Measurements from ENCODE around the gene CYP3A4.

CYP3A4 gene

GRCh38 chr7:99719996-99720769 lies 63.8 kb downstream of the CYP3A4 start:
- H3K27me3 ChIP-seq (ENCODE audit: insufficient read depth, insufficient read length): no peaks in the 10 kb centered on the region
- H3K4me1 ChIP-seq (ENCODE audit: insufficient read depth, insufficient read length): no peaks in the 10 kb centered on the region
- DNase-seq (ENCODE audit: low read depth, low spot score): no peak
- no peaks in the 10 kb centered on the region for H3K9me3 ChIP-seq (ENCODE audit: insufficient read depth, low read length)
- H3K36me3 ChIP-seq (ENCODE audit: insufficient read depth, insufficient read length, low read length): no peaks in the 10 kb centered on the region
- no peak overlapping the region for H3K9ac ChIP-seq (ENCODE audit: insufficient read length, low read depth)
- H3K4me3 ChIP-seq (ENCODE audit: insufficient read length, low read depth): no peak overlapping the region
- TF ChIP-seq ZNF274 (IDR thresholded peaks at IDR 0.05; ENCODE audit: low read depth, low read length) (no peak), SUZ12 (IDR thresholded peaks at IDR 0.05; ENCODE audit: extremely low read depth, insufficient read depth, insufficient read length) (no peak)

- H3K9ac ChIP-seq (ENCODE audit: insufficient read length, low read depth): no peak overlapping the region
- no peak for DNase-seq (ENCODE audit: low read depth, low spot score)
- no peaks in the 10 kb centered on the region for H3K4me1 ChIP-seq (ENCODE audit: insufficient read depth, insufficient read length)
- H3K9me3 ChIP-seq (ENCODE audit: insufficient read depth, low read length): no peaks in the 10 kb centered on the region
- H3K27me3 ChIP-seq (ENCODE audit: insufficient read depth, insufficient read length): no peaks in the 10 kb centered on the region
- TF ChIP-seq SUZ12 (IDR thresholded peaks at IDR 0.05; ENCODE audit: extremely low read depth, insufficient read depth, insufficient read length): no peak
- no peak for TF ChIP-seq YY1 (IDR thresholded peaks at IDR 0.05; ENCODE audit: insufficient read depth, insufficient read length)
- no peak for TF ChIP-seq ZNF274 (IDR thresholded peaks at IDR 0.05; ENCODE audit: low read depth, low read length)
- no peak overlapping the region for H3K4me3 ChIP-seq (ENCODE audit: insufficient read length, low read depth)
- H3K36me3 ChIP-seq (ENCODE audit: insufficient read depth, insufficient read length, low read length): no peaks in the 10 kb centered on the region
Measured at GRCh38 chr7:99713995-99714570, 69.9 kb downstream of the CYP3A4 start.

- H3K36me3 ChIP-seq (ENCODE audit: insufficient read depth, insufficient read length, low read length): no peaks in the 10 kb centered on the region
- no peaks in the 10 kb centered on the region for H3K4me1 ChIP-seq (ENCODE audit: insufficient read depth, insufficient read length)
- no peak for DNase-seq (ENCODE audit: low read depth, low spot score)
- no peak overlapping the region for H3K4me3 ChIP-seq (ENCODE audit: insufficient read length, low read depth)
- peaks cover 38% of the 10 kb centered on the region for H3K9me3 ChIP-seq (ENCODE audit: insufficient read depth, low read length)
- no peaks in the 10 kb centered on the region for H3K27me3 ChIP-seq (ENCODE audit: insufficient read depth, insufficient read length)
- no peak overlapping the region for H3K9ac ChIP-seq (ENCODE audit: insufficient read length, low read depth)
- no peak for TF ChIP-seq ZNF274 (IDR thresholded peaks at IDR 0.05; ENCODE audit: low read depth, low read length)
- no peak for TF ChIP-seq SUZ12 (IDR thresholded peaks at IDR 0.05; ENCODE audit: extremely low read depth, insufficient read depth, insufficient read length)
- no peak for TF ChIP-seq YY1 (IDR thresholded peaks at IDR 0.05; ENCODE audit: insufficient read depth, insufficient read length)
Measured at GRCh38 chr7:99709838-99710578, 74.0 kb downstream of the CYP3A4 start.

GRCh38 chr7:99709260-99709659 lies 74.7 kb downstream of the CYP3A4 start:
- H3K9me3 ChIP-seq (ENCODE audit: insufficient read depth, low read length): peaks cover 38% of the 10 kb centered on the region
- H3K27me3 ChIP-seq (ENCODE audit: insufficient read depth, insufficient read length): no peaks in the 10 kb centered on the region
- no peaks in the 10 kb centered on the region for H3K36me3 ChIP-seq (ENCODE audit: insufficient read depth, insufficient read length, low read length)
- TF ChIP-seq ZNF274 (IDR thresholded peaks at IDR 0.05; ENCODE audit: low read depth, low read length) (no peak), SUZ12 (IDR thresholded peaks at IDR 0.05; ENCODE audit: extremely low read depth, insufficient read depth, insufficient read length) (no peak), YY1 (IDR thresholded peaks at IDR 0.05; ENCODE audit: insufficient read depth, insufficient read length) (no peak)
- DNase-seq (ENCODE audit: low read depth, low spot score): no peak
- no peak overlapping the region for H3K4me3 ChIP-seq (ENCODE audit: insufficient read length, low read depth)
- no peak overlapping the region for H3K9ac ChIP-seq (ENCODE audit: insufficient read length, low read depth)
- H3K4me1 ChIP-seq (ENCODE audit: insufficient read depth, insufficient read length): no peaks in the 10 kb centered on the region

- no peak for DNase-seq (ENCODE audit: low read depth, low spot score)
- Histone ChIP-seq H3K4me1 (ENCODE audit: insufficient read depth, insufficient read length) (no peaks in the 10 kb centered on the region), H3K9ac (ENCODE audit: insufficient read length, low read depth) (no peak overlapping the region), H3K36me3 (ENCODE audit: insufficient read depth, insufficient read length, low read length) (no peaks in the 10 kb centered on the region), H3K9me3 (ENCODE audit: insufficient read depth, low read length) (peaks cover 38% of the 10 kb centered on the region), H3K27me3 (ENCODE audit: insufficient read depth, insufficient read length) (no peaks in the 10 kb centered on the region), H3K4me3 (ENCODE audit: insufficient read length, low read depth) (no peak overlapping the region)
- TF ChIP-seq SUZ12 (IDR thresholded peaks at IDR 0.05; ENCODE audit: extremely low read depth, insufficient read depth, insufficient read length): no peak
- no peak for TF ChIP-seq YY1 (IDR thresholded peaks at IDR 0.05; ENCODE audit: insufficient read depth, insufficient read length)
- no peak for TF ChIP-seq ZNF274 (IDR thresholded peaks at IDR 0.05; ENCODE audit: low read depth, low read length)
Measured at GRCh38 chr7:99707096-99707495, 76.9 kb downstream of the CYP3A4 start.

All from NT2/D1 (cell line).